GM18505 (cell line): Measurements from ENCODE around the gene GPBAR1.

ENCODE experiments used
- ATAC-seq: cut with Tn5 transposase; IDR thresholded peaks from one replicate; pipeline ENCODE4 v1.9.1; 2021; ENCODE audit not compliant: unreplicated experiment
- POLR2A ChIP-seq: IDR thresholded peaks from 4 replicates; pipeline ENCODE4 v1.6.1; 2011; ENCODE audit warnings: borderline replicate concordance; ENCODE audit not compliant: insufficient read depth, insufficient read length; ENCODE audit errors: extremely low read depth

GPBAR1 gene

DNA sequence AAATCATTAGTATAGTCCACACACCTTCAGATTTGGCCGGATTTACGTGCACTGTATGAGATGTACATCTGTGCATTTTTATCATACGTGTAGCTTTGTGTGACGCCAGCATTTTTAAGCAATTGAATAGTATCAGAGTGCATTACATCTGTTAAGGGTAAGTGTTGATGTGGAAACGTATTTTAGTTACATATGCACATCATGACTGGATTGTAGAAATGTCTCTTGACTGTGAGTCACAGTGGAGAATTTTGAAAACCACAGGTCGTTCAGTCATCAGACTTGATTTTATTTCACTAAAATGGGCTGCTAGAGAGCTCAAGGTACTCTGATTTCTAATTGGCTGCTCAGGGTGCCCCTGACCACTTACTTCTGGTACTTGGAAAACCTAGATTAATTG, 5.4 kb upstream of the GPBAR1 start:
- ATAC-seq, result no peak
- no peak for TF ChIP-seq POLR2A

DNA sequence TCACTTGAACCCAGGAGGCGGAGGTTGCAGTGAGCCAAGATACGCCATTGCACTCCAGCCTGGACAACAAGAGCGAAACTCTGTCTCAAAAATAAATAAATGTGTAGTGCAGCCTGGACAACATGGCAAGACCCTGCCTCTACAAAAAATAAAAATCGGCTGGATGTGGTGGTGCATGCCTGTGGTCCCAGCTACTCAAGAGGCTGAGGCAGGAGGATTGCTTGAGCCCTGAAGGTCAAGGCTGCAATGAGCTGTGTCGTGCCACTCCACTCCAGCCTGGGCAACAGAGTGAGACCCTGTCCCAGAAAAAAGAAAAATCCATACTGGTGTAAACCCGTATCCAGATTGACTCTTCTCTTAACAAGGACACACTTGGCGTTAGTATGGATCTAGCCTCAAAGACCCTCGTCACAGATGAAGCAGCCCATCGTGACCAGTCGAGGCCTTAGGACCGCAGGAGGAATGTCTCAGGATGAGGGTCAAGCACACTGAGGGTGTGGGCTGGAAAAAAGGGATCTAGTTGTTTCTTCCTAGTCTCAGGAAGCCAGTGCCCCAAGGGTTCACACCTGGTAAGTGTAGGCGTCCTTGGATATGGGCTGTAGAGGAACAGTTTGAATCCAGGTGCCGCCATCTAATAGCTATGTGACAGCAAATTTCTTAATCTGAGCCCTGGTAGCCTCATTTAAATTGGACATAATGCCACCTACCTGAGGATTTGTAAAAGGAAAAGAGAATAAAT, 4.0 kb upstream of the GPBAR1 start:
- no peak for ATAC-seq
- no peak for TF ChIP-seq POLR2A

DNA sequence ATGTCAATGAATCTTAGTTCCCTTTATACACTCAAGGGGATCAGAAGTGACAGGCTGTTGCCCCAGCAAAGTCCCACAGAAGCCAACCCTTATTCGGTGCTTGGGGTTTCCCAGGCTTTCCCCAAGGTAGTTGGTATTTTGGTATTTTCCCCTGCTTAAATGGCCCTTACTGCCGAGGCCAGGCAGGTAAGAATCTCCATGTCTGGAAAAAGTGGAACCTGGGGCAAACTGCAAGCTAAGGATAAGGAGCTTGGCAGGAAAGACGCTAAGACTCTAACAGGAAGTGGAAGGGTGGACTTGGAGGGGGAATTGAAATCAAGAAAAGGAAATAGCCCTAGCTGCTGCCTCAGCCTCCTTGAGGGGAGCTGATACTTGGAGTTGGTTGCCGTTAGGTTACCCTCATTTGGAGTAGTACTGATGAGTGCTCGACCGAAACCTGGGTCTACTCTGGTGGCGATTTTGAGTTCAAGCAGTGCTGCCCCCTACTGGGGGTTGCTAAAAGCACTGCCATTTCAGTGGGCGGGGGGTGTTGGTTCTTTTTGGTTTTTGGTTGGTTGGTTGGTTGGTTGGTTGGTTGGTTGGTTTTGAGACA, 3.3 kb upstream of the GPBAR1 start:
- ATAC-seq, result peak; percentile 76
- no peak for TF ChIP-seq POLR2A

GRCh38 chr2:218259099-218259961, 1.5 kb upstream of the GPBAR1 start:
- no peak for ATAC-seq
- TF ChIP-seq POLR2A, result no peak

- TF ChIP-seq POLR2A, result no peak
- ATAC-seq, result no peak
These were observed 649 bp upstream of the GPBAR1 start for GRCh38 chr2:218260166-218260565.

DNA sequence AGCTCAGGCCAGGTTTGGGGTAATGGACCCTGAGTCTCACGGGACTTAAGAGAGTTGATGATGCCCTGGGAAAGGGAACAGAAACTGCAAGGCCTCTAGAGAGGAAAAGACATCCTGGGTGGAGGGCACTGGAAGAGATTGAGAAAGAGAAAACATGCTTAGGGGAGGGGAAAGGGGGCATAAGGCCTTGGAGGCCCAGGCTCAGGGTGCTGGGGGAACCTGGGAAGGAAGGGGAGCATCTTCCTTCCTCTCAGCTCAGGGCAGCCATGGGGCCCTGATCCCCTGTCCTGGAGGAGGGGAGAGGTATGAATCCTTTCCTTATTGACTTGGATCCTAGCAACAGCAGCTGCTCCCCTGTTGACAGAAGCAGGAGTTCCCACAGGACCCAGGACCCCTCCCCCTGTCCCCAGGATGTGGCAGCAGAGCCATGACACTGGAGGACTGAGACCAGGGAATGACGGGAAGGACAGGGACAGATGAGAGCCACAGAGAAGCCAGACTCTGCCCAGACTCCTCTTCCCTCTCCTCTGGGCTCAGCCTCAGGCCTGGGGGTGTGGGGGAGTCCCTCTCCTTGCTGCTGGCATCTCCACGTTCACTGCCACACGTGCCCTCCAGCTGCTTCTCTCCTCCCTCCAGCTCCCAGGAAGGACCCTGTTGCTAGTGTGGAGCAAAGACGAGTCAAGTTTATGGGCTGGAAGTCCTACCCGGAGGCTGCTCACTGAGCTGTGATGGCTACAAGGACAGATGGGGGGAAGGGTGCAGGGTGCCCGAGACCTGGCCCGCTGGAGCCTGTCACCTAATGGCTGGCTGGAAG, 815 bp downstream of the GPBAR1 start:
- no peak for ATAC-seq
- TF ChIP-seq POLR2A, result no peak

DNA sequence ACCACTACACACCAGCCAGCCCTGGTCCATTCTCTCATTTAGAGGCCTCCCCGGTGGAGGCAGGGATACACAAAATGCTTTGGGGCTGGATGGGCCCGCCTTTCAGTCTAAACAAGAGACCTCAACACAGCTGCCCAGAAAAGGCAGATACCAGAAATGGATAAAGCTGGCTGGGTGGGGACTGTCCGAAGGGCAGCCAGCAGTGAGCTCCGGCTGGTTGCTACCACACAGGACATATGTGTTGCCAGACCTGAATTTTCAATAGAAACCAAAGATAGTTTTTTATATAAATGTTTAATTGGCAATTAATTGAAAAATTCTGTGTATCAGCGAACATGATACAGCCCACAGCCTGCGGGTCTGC, 1.4 kb downstream of the GPBAR1 start:
- no peak for ATAC-seq
- no peak for TF ChIP-seq POLR2A

DNA sequence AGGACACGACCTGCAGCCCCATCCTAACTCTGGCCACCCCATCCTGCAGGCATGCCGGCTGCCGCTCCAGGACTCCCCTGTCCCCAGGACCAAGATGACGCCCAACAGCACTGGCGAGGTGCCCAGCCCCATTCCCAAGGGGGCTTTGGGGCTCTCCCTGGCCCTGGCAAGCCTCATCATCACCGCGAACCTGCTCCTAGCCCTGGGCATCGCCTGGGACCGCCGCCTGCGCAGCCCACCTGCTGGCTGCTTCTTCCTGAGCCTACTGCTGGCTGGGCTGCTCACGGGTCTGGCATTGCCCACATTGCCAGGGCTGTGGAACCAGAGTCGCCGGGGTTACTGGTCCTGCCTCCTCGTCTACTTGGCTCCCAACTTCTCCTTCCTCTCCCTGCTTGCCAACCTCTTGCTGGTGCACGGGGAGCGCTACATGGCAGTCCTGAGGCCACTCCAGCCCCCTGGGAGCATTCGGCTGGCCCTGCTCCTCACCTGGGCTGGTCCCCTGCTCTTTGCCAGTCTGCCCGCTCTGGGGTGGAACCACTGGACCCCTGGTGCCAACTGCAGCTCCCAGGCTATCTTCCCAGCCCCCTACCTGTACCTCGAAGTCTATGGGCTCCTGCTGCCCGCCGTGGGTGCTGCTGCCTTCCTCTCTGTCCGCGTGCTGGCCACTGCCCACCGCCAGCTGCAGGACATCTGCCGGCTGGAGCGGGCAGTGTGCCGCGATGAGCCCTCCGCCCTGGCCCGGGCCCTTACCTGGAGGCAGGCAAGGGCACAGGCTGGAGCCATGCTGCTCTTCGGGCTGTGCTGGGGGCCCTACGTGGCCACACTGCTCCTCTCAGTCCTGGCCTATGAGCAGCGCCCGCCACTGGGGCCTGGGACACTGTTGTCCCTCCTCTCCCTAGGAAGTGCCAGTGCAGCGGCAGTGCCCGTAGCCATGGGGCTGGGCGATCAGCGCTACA, 2.1 kb downstream of the GPBAR1 start:
- no peak for ATAC-seq
- TF ChIP-seq POLR2A, result no peak

DNA sequence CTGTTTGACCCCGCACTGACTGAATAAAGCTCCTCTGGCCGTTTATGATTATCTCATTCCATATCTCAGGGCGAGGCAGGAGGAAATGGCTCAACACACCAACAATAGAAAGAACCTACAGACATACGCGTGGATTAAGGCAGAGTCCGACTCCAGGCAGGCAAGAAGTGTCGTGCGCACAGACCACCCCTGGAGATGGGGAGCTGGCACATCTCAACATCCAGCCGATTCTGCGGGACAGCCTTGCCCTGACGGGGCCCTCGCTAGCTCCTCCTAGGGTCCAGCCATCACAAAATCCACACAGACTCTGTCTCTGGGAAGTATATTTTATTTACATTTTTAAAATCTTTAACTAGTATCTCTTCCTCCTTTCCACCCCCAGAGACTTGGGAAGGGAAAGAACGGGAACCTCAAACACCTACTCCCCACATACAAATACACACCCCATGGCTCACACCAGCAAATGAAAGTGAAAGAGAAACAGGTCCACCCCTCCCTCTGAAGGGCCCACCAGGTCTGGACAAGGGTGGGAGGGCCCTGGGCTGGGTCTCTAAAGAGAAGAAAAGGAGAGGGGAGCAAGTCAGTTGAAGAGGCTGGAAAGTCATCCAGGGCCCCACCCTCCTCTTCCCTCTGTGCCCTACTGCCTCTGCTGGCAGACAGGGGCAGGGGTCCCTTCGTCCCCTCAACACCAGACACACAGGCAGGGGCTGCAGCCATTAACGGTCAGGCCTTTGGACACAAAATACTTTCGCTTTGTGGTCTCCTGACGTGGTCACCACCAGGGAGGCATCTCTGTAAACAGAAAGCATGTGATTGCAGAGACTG, 3.2 kb downstream of the GPBAR1 start:
- no peak for TF ChIP-seq POLR2A
- no peak for ATAC-seq

- no peak for ATAC-seq
- no peak for TF ChIP-seq POLR2A
These were observed 4.2 kb downstream of the GPBAR1 start for GRCh38 chr2:218264773-218265561.

- no peak for ATAC-seq
These were observed 4.8 kb downstream of the GPBAR1 start for GRCh38 chr2:218265626-218266025.

More at GRCh38 chr2:218265626-218266025, 4.8 kb downstream of the GPBAR1 start:
- TF ChIP-seq POLR2A, result no peak
